ENCODE results near the gene CEP128.

Gene CEP128

DNA sequence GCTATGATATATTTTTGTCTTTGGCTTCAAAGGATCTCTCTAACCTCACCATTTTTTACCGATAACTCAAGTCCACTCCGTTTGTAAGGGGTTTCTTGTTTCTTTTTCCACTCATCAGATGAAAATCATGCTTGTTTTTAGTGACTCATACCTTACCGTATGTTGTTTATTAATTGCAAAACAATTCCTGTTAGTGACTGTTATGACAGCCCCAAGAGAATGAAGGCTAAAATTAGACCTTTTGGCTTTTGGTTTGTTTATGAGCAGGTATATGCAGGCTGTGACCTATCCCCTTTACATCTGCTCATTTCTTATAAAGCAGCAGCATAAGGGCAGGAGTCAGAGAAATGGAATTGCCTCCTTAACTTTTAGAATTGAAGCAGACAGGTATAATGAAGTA, 319.8 kb downstream of the CEP128 start:
- no peaks in the 10 kb centered on the region for H3K27me3 ChIP-seq (ENCODE audit: control insufficient read depth, low read length)
- H3K4me3 ChIP-seq (ENCODE audit: low read length): no peak overlapping the region
- no peaks in the 10 kb centered on the region for H3K9me3 ChIP-seq (ENCODE audit: control insufficient read depth, insufficient read depth, low read length)
- no peak for TF ChIP-seq EZH2phosphoT487 (IDR thresholded peaks at IDR 0.05; ENCODE audit: borderline replicate concordance, low read length)
- TF ChIP-seq, protein P1, sequence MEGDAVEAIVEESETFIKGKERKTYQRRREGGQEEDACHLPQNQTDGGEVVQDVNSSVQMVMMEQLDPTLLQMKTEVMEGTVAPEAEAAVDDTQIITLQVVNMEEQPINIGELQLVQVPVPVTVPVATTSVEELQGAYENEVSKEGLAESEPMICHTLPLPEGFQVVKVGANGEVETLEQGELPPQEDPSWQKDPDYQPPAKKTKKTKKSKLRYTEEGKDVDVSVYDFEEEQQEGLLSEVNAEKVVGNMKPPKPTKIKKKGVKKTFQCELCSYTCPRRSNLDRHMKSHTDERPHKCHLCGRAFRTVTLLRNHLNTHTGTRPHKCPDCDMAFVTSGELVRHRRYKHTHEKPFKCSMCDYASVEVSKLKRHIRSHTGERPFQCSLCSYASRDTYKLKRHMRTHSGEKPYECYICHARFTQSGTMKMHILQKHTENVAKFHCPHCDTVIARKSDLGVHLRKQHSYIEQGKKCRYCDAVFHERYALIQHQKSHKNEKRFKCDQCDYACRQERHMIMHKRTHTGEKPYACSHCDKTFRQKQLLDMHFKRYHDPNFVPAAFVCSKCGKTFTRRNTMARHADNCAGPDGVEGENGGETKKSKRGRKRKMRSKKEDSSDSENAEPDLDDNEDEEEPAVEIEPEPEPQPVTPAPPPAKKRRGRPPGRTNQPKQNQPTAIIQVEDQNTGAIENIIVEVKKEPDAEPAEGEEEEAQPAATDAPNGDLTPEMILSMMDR (IDR thresholded peaks at IDR 0.05; ENCODE audit: low read depth, low read length, poor library complexity, severe bottlenecking): no peak
- no peak overlapping the region for H3K4me2 ChIP-seq (ENCODE audit: low read length)
- no peak overlapping the region for H3K27ac ChIP-seq (ENCODE audit: low read depth, low read length)
- H3K36me3 ChIP-seq (ENCODE audit: control insufficient read depth, low read length): no peaks in the 10 kb centered on the region
- H3K9me2 ChIP-seq (replicated peaks; ENCODE audit: control insufficient read depth, low read length): no peaks in the 10 kb centered on the region
- H3K4me1 ChIP-seq (ENCODE audit: control insufficient read depth, low read length): no peaks in the 10 kb centered on the region
- no peaks in the 10 kb centered on the region for H3F3A ChIP-seq (ENCODE audit: control insufficient read depth, insufficient read depth)
- no peaks in the 10 kb centered on the region for H4K20me1 ChIP-seq (ENCODE audit: control insufficient read depth, insufficient read depth, low read depth, low read length)
- H3K79me2 ChIP-seq (ENCODE audit: control insufficient read depth, low read length): no peaks in the 10 kb centered on the region

DNA sequence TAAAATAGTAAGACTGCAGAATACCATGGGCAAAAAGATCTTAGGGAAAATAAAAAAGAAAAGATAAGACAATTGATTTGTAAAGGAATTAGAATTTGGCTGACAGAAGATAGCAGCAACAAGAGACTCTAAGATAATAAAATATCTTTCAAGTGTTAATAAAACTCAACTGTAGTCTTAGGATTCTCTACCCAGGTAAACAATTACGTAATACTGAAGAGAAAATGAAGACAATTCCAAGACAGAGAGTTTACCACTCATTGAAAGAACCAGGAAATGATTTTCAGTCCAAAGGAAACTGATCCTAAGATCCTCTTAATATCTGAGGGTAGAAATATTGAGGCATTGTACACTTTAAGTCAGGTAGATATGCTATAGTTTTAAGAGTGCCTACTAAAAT, 321.1 kb downstream of the CEP128 start:
- no peak overlapping the region for H3K4me3 ChIP-seq (ENCODE audit: low read length)

DNA sequence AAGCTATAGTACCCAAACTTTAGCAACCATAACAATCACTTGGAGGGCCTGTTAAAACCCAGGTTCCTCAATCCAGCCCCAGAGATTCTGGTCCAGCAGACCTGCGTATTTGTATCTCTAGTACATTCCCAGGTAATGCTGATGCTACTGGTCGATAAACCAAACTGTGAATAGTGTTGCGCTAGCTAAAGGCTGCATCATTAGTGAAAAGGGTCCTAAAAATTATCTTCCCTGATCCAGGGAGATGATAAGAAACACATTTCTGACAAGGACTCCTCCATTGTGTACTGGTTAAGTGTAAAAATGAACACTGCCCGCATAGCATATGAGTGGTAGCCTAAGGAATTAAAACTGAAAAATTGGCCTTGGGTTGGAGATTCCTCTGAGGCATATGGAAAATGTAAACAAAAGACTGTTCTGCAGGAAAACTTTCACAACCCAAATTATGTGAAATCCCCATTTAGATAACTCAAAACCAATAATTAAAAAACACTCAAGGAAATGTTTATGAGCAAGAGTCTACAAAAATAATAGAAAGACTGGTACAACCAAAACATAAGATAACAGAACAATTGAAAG, 322.7 kb downstream of the CEP128 start:
- Histone ChIP-seq H3K27ac (ENCODE audit: low read depth, low read length) (no peak overlapping the region), H3K27me3 (ENCODE audit: control insufficient read depth, low read length) (no peaks in the 10 kb centered on the region), H3K4me2 (ENCODE audit: low read length) (no peak overlapping the region), H3K9me2 (replicated peaks; ENCODE audit: control insufficient read depth, low read length) (no peaks in the 10 kb centered on the region), H3K4me1 (ENCODE audit: control insufficient read depth, low read length) (no peaks in the 10 kb centered on the region), H3F3A (ENCODE audit: control insufficient read depth, insufficient read depth) (no peaks in the 10 kb centered on the region), H4K20me1 (ENCODE audit: control insufficient read depth, insufficient read depth, low read depth, low read length) (no peaks in the 10 kb centered on the region), H3K36me3 (ENCODE audit: control insufficient read depth, low read length) (no peaks in the 10 kb centered on the region), H3K9me3 (ENCODE audit: control insufficient read depth, insufficient read depth, low read length) (no peaks in the 10 kb centered on the region), H3K4me3 (ENCODE audit: low read length) (no peak overlapping the region), H3K79me2 (ENCODE audit: control insufficient read depth, low read length) (no peaks in the 10 kb centered on the region)
- TF ChIP-seq, protein P1 (IDR thresholded peaks at IDR 0.05; ENCODE audit: low read depth, low read length, poor library complexity, severe bottlenecking): no peak
- TF ChIP-seq EZH2phosphoT487 (IDR thresholded peaks at IDR 0.05; ENCODE audit: borderline replicate concordance, low read length): no peak

More for the DNA sequence above, 321.1 kb downstream of the CEP128 start:
- Histone ChIP-seq H3K9me3 (ENCODE audit: control insufficient read depth, insufficient read depth, low read length) (no peaks in the 10 kb centered on the region), H3F3A (ENCODE audit: control insufficient read depth, insufficient read depth) (no peaks in the 10 kb centered on the region), H3K4me2 (ENCODE audit: low read length) (no peak overlapping the region), H3K9me2 (replicated peaks; ENCODE audit: control insufficient read depth, low read length) (no peaks in the 10 kb centered on the region), H3K79me2 (ENCODE audit: control insufficient read depth, low read length) (no peaks in the 10 kb centered on the region), H3K36me3 (ENCODE audit: control insufficient read depth, low read length) (no peaks in the 10 kb centered on the region), H4K20me1 (ENCODE audit: control insufficient read depth, insufficient read depth, low read depth, low read length) (no peaks in the 10 kb centered on the region), H3K27ac (ENCODE audit: low read depth, low read length) (no peak overlapping the region), H3K27me3 (ENCODE audit: control insufficient read depth, low read length) (no peaks in the 10 kb centered on the region), H3K4me1 (ENCODE audit: control insufficient read depth, low read length) (no peaks in the 10 kb centered on the region)
- TF ChIP-seq EZH2phosphoT487 (IDR thresholded peaks at IDR 0.05; ENCODE audit: borderline replicate concordance, low read length): no peak
- TF ChIP-seq, protein P1 (IDR thresholded peaks at IDR 0.05; ENCODE audit: low read depth, low read length, poor library complexity, severe bottlenecking): no peak
